Caco-2 (cell line): ENCODE results near the gene RFX1. TPM values are rescaled to one million over a fixed set of nuclear protein-coding genes. Genes with fewer than 3 reads are reported as not detected.
"Not testable (repeated sequence)": the region's sequence is repeated elsewhere in the genome, so short reads cannot be mapped to it uniquely, and the experiment has no call there.

Experiments
- BruUV-seq: library from RNA; stranded (reverse); fragments of 400-500 nt; replicated peaks from 2 replicates; lab custom pipeline; 2021; lab: Mats Ljungman, UMichigan
- CTCF ChIA-PET: fragments of 300-600 bp; sonication (Branson Sonifier 250); formaldehyde crosslinking; loops from one replicate; lab custom pipeline; 2022; ENCODE audit warnings: antibody characterized with exemption; lab: Charles Lee
- POLR2A ChIA-PET: fragments of 300-600 bp; sonication (Branson Sonifier 250); formaldehyde crosslinking; loops from one replicate; lab custom pipeline; 2022; ENCODE audit warnings: antibody characterized with exemption; lab: Charles Lee
- DNase-seq, 2 experiments: peaks; one replicate each; pipeline versions ENCODE4 v3.0.0 to v3.0.0-alpha.2; 2020 to 2022
- H3K27me3 ChIP-seq: replicated peaks from 2 replicates; pipeline ENCODE4 v1.6.0; 2011; ENCODE audit warnings: low read length; ENCODE audit not compliant: control insufficient read depth, insufficient read depth
- H3K36me3 ChIP-seq: 2 replicates; pipeline ENCODE4 v1.5.1; 2011; ENCODE audit warnings: low read length; ENCODE audit not compliant: control insufficient read depth, insufficient read depth
- H3K4me1 ChIP-seq: fragments of 250-450 bp; sonication (Bioruptor Pico); 2 replicates; pipeline ENCODE4 v1.5.1; 2020; ENCODE audit warnings: mild to moderate bottlenecking
- H3K4me3 ChIP-seq: 2 replicates; pipeline ENCODE4 v1.5.1; 2011; ENCODE audit warnings: low read depth, mild to moderate bottlenecking, control low read depth, low read length
- H3K9me3 ChIP-seq: fragments of 250-450 bp; sonication (Bioruptor Pico); 2 replicates; pipeline ENCODE4 v1.5.1; 2020; ENCODE audit warnings: mild to moderate bottlenecking, moderate library complexity
- H3K27ac Mint-ChIP-seq: one replicate; pipeline ENCODE4 v1.8.0; 2022; ENCODE audit warnings: mixed read lengths; ENCODE audit not compliant: unreplicated experiment
- H3K27me3 Mint-ChIP-seq: one replicate; pipeline ENCODE4 v1.8.0; 2022; ENCODE audit warnings: mixed read lengths; ENCODE audit not compliant: insufficient read depth, unreplicated experiment
- H3K36me3 Mint-ChIP-seq: one replicate; pipeline ENCODE4 v1.8.0; 2022; ENCODE audit warnings: mild to moderate bottlenecking, mixed read lengths; ENCODE audit not compliant: insufficient read depth, unreplicated experiment
- H3K4me1 Mint-ChIP-seq: one replicate; pipeline ENCODE4 v1.8.0; 2022; ENCODE audit warnings: low read depth, mixed read lengths; ENCODE audit not compliant: unreplicated experiment
- H3K4me3 Mint-ChIP-seq: one replicate; pipeline ENCODE4 v1.8.0; 2022; ENCODE audit warnings: mild to moderate bottlenecking, moderate library complexity, mixed read lengths; ENCODE audit not compliant: unreplicated experiment
- H3K9me3 Mint-ChIP-seq: one replicate; pipeline ENCODE4 v1.8.0; 2022; ENCODE audit warnings: mixed read lengths; ENCODE audit not compliant: unreplicated experiment
- intact Hi-C: fragments of 100-400 bp; cut with micrococcal nuclease; formaldehyde crosslinking; loops from one replicate; pipeline ENCODE4 v1.10.0; 2022; ENCODE audit not compliant: unreplicated experiment
- total RNA-seq: library from RNA; stranded (reverse); gene quantifications from 2 replicates; pipeline ENCODE4 v1.2.3, GENCODE V29; 2022
- TF ChIP-seq, protein P1 (sequence below), 2 experiments: fragments of 200-600 bp in 1 of 2; IDR thresholded peaks; 1 replicate in 1 of 2; 2 replicates in 1 of 2; pipeline versions ENCODE4 v1.5.1 to v1.8.0; 2011 to 2022; ENCODE audit warnings: antibody characterized with exemption in 1 of 2, control low read depth in 1 of 2, inconsistent platforms in 1 of 2, low read depth in 1 of 2, low read length in 1 of 2, mild to moderate bottlenecking in 1 of 2, moderate library complexity in 1 of 2; ENCODE audit not compliant: insufficient read depth in 1 of 2, severe bottlenecking in 1 of 2, unreplicated experiment in 1 of 2

RFX1 gene
- total RNA-seq, 1 experiment from 2014 or later = 11.5 TPM

DNA sequence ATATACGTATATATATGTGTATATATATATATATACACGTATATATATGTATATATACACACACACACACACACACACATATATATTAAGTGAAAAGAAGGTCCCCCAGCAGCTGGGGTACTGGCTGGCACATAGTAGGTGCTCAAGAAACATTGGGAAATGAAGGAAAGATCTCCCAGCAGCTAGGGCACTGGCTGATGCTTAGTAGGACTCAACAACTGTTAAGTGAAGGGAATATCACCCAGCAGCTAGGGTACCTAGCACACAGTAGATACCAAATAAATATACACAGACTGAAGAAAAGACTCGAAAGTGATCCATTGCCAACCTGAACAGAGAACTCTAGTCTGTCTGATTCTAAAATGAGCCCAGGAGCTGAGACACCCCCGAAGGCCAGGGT, 80.1 kb downstream of the RFX1 start:
- no peaks in the 10 kb centered on the region for H3K9me3 ChIP-seq
- intact Hi-C loops = no loop called here
- H3K4me3 ChIP-seq = no peak overlapping the region
- no peak for DNase-seq
- TF ChIP-seq, protein P1, sequence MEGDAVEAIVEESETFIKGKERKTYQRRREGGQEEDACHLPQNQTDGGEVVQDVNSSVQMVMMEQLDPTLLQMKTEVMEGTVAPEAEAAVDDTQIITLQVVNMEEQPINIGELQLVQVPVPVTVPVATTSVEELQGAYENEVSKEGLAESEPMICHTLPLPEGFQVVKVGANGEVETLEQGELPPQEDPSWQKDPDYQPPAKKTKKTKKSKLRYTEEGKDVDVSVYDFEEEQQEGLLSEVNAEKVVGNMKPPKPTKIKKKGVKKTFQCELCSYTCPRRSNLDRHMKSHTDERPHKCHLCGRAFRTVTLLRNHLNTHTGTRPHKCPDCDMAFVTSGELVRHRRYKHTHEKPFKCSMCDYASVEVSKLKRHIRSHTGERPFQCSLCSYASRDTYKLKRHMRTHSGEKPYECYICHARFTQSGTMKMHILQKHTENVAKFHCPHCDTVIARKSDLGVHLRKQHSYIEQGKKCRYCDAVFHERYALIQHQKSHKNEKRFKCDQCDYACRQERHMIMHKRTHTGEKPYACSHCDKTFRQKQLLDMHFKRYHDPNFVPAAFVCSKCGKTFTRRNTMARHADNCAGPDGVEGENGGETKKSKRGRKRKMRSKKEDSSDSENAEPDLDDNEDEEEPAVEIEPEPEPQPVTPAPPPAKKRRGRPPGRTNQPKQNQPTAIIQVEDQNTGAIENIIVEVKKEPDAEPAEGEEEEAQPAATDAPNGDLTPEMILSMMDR (IDR thresholded peaks at IDR 0.05; ENCODE audit: insufficient read depth in 1 of 2, low read depth in 1 of 2, low read length in 1 of 2, severe bottlenecking in 1 of 2, unreplicated experiment in 1 of 2) = no peak
- ChIA-PET POLR2A (interaction anchor here (0.6 kb wide), 1 partner anchor 25 kb away, joined by 6 read pairs; no protein-coding TSS in a partner anchor), CTCF (no interaction called here)
- Mint-ChIP-seq H3K4me1 (no peaks in the 10 kb centered on the region), H3K4me3 (no peak overlapping the region), H3K36me3 (peaks cover 57% of the 10 kb centered on the region), H3K9me3 (no peaks in the 10 kb centered on the region), H3K27ac (no peak overlapping the region), H3K27me3 (no peaks in the 10 kb centered on the region)
- no peaks in the 10 kb centered on the region for H3K27me3 ChIP-seq
- no peaks in the 10 kb centered on the region for H3K4me1 ChIP-seq
- BruUV-seq = no TSS peak
- H3K36me3 ChIP-seq = peaks cover 2% of the 10 kb centered on the region

DNA sequence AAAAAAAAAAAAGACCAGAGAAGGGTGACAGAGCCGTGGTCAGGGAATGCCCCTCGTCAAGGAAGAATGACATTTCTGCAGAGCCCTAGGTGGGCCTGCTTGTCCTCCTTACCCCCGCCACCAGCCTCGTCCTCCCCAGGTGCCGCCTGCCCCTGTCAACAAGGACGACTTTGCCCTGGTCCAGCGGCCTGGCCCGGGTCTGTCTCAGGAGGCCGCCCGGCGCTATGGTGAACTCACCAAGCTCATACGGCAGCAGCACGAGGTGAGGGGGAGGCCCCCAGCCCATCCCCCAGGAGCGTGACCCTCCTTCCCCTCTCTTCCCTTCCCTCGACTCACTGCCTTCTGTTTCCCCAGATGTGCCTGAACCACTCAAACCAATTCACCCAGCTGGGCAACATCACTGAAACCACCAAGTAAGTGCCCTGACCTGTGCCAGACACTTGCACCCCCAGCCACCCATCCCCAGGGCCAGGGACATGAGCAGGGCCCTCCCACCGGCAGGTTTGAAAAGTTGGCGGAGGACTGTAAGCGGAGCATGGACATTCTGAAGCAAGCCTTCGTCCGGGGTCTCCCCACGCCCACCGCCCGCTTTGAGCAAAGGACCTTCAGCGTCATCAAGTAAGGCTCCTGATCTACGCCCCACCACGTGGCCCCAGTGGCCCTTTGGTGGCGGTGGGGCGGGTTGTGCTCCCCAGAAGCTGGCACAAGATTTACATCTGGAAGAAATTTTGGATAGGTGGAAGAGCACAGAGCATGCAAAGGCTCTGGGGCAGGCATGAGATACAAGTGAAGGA, 82.7 kb downstream of the RFX1 start:
- Mint-ChIP-seq H3K27me3 (no peaks in the 10 kb centered on the region), H3K4me3 (no peak overlapping the region), H3K36me3 (peaks cover 77% of the 10 kb centered on the region), H3K9me3 (no peaks in the 10 kb centered on the region), H3K4me1 (no peaks in the 10 kb centered on the region), H3K27ac (no peak overlapping the region)
- Histone ChIP-seq H3K36me3 (peaks cover 6% of the 10 kb centered on the region), H3K27me3 (no peaks in the 10 kb centered on the region), H3K4me3 (no peak overlapping the region), H3K4me1 (no peaks in the 10 kb centered on the region), H3K9me3 (peaks cover 4% of the 10 kb centered on the region; the same call in 1 of the 2 replicates)
- ChIA-PET POLR2A (no interaction called here), CTCF (no interaction called here)
- BruUV-seq = no TSS peak
- TF ChIP-seq, protein P1 (IDR thresholded peaks at IDR 0.05; ENCODE audit: insufficient read depth in 1 of 2, low read depth in 1 of 2, low read length in 1 of 2, severe bottlenecking in 1 of 2, unreplicated experiment in 1 of 2) = no peak
- intact Hi-C loops = no loop called here
- no peak for DNase-seq

DNA sequence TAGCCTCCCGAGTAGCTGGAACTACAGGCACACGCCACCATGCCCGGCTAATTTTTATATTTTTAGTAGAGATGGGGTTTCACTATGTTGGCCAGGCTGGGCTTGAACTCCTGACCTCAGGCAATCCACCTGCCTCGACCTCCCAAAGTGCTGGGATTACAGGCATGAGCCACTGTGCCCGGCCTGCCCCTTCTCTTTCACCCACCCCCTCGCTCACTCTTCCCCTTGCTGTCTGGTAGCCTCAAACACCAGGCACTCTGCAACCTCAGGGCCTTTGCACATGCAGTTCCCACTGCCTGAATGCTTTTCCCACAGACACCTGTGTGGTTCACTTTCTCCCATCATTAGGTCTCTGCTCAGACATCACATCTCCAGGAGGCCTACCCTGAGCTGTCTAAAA, 84.0 kb downstream of the RFX1 start:
- H3K9me3 Mint-ChIP-seq, H3K27ac Mint-ChIP-seq, H3K4me3 ChIP-seq, H3K9me3 ChIP-seq, H3K4me1 Mint-ChIP-seq, H3K36me3 ChIP-seq, H3K27me3 Mint-ChIP-seq, intact Hi-C loops, CTCF ChIA-PET, H3K4me3 Mint-ChIP-seq, DNase-seq, POLR2A ChIA-PET, H3K4me1 ChIP-seq, H3K27me3 ChIP-seq, BruUV-seq: not testable (repeated sequence)
- peaks cover 77% of the 10 kb centered on the region for H3K36me3 Mint-ChIP-seq
